COLO668 (cell line): ENCODE results near the gene PTTG2.
"Not testable (repeated sequence)": the region's sequence is repeated elsewhere in the genome, so short reads cannot be mapped to it uniquely, and the experiment has no call there.

Source experiments
- DNase-seq: peaks from one replicate; lab custom pipeline; 2025; ENCODE audit not compliant: unreplicated experiment; lab: John Stamatoyannopoulos, UW

The PTTG2 gene

GRCh38 chr4:37960098-37960497 is at the start of gene PTTG2:
Gene PTTG2, plus strand, starts transcription at chr4:37960398. Its CDS starts 37 bp downstream, at chr4:37960435.
- no peak for DNase-seq

GRCh38 chr4:37914539-37914938 is 45.7 kb upstream of the PTTG2 start:
- no peak for DNase-seq

- no peak for DNase-seq
Observed at GRCh38 chr4:37917388-37917787, 42.8 kb upstream of the PTTG2 start.

GRCh38 chr4:37918653-37919052 is 41.5 kb upstream of the PTTG2 start:
- no peak for DNase-seq

GRCh38 chr4:37922328-37922727 is 37.9 kb upstream of the PTTG2 start:
- no peak for DNase-seq

GRCh38 chr4:37923089-37923488 is 37.1 kb upstream of the PTTG2 start:
- not testable (repeated sequence) for DNase-seq

GRCh38 chr4:37924946-37925345 is 35.3 kb upstream of the PTTG2 start:
- DNase-seq = no peak

GRCh38 chr4:37927434-37927833 is 32.8 kb upstream of the PTTG2 start:
- no peak for DNase-seq

GRCh38 chr4:37928426-37929416 is 31.5 kb upstream of the PTTG2 start:
- no peak for DNase-seq

GRCh38 chr4:37934096-37934495 is 26.1 kb upstream of the PTTG2 start:
- DNase-seq = no peak

GRCh38 chr4:37934609-37935008 is 25.6 kb upstream of the PTTG2 start:
- no peak for DNase-seq

- no peak for DNase-seq
Observed at GRCh38 chr4:37935026-37935425, 25.2 kb upstream of the PTTG2 start.

GRCh38 chr4:37936889-37937498 is 23.2 kb upstream of the PTTG2 start:
- DNase-seq = no peak

- DNase-seq = no peak
Observed at GRCh38 chr4:37938208-37938607, 22.0 kb upstream of the PTTG2 start.

GRCh38 chr4:37946503-37947179 is 13.6 kb upstream of the PTTG2 start:
- DNase-seq = no peak

GRCh38 chr4:37948542-37948941 is 11.7 kb upstream of the PTTG2 start:
- no peak for DNase-seq

GRCh38 chr4:37949636-37950426 is 10.4 kb upstream of the PTTG2 start:
- no peak for DNase-seq

GRCh38 chr4:37951461-37952352 is 8.5 kb upstream of the PTTG2 start:
- DNase-seq = no peak

GRCh38 chr4:37953156-37953555 is 7.0 kb upstream of the PTTG2 start:
- DNase-seq = no peak
